Fibroblast of the conjunctiva (primary cell): ENCODE results near the gene IL4R.
"Not testable (repeated sequence)": the region's sequence is repeated elsewhere in the genome, so short reads cannot be mapped to it uniquely, and the experiment has no call there.

Experiments
- DNase-seq: peaks from one replicate; pipeline ENCODE4 v3.0.0-alpha.2; 2010; ENCODE audit warnings: low read depth

The IL4R gene

DNA sequence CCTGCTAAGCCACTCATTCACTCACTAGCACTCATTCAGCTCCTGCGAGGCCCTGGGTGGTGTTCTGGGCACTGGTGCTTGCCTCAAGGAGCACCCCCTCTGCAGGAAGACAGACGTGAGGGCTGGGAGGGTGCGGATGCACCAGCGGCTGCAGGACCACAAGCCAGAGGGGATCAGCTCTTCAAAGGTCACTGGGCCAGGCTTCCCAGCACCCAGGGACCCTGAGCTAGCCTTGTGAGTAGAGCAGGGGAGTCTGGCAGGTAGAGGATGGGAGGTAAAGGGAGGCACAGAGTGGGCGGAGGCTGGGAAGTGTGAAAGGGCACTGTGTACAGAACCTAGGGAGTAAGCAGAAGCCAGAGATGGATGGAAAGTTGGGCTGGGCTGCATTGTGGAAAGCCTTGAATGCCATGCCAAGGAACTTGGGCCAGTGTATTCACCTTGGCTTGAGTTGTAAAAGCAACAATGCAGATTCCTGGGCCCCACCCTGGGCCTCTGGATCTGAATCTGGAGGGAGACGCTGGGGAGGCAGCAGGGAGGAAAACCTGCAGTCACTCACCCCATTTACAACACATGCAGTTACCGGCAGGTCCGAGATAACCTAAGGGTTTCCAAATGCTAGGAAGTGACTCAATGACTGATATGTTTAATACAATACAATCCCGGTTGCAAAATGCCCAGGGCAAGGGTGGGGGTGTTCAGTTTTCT lies 1.7 kb downstream of the IL4R start:
- DNase-seq: no peak

DNA sequence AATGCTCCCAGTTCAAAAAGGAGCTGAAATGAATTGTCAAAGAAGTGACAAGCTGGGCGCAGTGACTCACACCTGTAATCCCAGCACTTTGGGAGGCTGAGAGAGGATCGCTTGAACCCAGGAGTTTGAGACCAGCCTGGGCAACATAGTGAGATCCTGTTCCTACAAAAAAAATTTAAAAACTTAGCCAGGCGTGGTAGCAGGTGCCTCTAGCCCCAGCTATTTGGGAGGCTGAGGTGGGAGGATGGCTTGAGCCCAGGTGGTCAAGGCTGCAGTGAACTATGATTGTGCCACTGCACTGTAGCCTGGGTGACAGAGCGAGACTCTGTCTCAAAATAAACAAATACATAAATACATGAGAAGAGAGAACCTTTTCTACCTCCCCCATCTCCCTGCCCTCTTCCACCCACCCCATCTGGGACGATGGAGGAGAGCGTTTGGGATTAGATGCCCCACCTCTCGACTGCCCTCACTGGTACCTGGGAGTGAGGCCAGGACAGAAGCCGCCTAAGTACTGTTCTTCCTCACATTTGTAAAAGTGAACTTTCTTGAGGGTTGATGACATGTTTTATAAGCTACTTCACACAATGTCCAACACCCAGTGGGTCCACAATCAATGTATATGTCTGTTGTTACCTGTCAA lies 2.4 kb downstream of the IL4R start:
- no peak for DNase-seq

DNA sequence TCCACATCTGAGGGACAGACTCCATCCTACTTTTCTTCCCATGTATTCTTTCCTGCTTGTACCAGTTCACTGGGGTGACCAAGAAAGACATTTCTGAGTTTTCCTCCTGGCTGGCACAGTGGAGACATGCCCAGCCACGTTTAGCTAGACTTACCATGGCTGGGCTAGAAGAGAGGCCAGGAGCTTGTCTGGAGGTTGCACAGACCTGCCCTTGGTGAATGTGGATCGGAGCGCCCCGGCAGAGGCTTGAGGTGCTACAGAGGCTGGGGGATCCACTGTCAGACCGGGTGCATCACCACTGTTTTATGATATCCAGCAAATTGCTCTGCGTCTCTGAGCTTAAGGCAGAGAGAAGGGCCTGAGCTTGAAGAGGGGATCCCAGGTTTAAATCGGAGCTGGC lies 3.5 kb downstream of the IL4R start:
- DNase-seq: no peak

DNA sequence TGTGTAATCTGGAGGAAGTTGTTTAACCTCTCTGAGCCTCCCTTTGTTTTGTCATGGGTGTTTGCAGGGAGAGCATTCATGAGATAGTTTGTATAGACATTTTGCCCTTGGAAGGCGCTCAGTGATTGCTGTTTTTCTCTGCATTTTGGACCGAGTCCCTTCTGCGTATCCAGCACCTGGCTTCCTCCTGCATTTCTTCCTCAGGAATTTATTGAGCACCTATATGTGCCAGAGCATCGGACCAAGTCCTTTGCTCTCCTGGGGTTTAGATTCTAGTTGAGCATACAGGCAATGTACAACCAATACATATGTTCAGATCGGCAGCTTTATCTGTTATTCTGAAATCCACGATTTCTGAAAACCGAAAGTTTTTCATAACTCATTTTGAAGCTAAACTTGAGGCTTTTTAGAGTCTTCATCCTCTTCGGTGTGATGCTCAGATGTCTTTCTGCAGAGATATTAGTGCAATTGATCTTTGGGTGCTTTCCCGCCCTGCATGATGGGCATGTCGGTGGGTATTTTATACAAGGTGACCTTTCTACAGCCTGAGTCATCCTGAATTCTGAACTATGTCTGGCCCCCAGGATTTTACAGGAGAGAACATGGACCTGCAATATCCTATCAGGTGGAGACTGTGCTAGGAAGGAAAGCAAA lies 4.1 kb downstream of the IL4R start:
- DNase-seq: no peak

DNA sequence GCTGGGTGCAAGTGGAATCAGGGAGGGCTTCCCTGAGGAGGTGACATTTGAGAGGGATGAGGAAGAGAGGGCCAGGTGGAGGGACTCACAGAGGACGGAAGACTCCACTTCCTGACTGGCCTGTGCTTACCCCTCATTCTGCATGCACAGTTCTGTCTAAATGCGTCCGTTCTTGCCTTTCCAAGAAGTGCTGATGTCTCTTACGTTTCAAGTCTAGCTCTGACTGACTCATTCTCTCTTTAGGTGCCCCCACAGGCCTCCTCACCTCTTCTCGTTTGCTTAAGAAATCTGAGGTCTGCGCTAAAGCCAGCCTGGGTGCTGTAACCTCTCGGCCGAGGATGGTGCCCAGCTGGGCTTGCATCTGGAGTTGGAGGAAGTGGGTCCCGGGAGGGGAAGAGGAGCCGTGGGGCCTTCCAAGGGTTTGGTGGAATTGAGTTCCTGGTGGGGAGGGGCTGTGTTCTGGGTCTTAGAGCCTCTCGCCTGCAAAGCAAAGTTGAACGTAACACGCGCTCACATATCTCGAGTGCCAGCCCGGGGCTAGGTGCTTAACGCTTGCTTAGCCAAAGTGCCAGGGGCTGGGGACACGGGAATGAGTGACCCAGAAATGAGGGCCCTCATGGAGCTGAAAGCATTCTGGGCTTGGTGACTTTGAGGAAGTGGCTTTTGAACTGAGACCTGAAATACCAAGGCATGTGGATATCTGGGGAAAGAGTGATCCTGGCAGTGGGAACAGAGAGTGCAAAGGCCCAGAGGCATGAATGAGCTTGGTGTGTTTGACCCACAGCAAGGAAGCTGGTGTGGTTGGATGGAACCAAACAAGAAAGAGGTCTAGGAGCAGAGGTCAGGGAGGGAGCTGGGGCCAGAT lies 4.8 kb downstream of the IL4R start:
- peak; percentile 12 for DNase-seq

GRCh38 chr16:27319257-27319965 lies 5.6 kb downstream of the IL4R start:
- no peak for DNase-seq

GRCh38 chr16:27320261-27321012 lies 6.7 kb downstream of the IL4R start:
- DNase-seq: no peak

DNA sequence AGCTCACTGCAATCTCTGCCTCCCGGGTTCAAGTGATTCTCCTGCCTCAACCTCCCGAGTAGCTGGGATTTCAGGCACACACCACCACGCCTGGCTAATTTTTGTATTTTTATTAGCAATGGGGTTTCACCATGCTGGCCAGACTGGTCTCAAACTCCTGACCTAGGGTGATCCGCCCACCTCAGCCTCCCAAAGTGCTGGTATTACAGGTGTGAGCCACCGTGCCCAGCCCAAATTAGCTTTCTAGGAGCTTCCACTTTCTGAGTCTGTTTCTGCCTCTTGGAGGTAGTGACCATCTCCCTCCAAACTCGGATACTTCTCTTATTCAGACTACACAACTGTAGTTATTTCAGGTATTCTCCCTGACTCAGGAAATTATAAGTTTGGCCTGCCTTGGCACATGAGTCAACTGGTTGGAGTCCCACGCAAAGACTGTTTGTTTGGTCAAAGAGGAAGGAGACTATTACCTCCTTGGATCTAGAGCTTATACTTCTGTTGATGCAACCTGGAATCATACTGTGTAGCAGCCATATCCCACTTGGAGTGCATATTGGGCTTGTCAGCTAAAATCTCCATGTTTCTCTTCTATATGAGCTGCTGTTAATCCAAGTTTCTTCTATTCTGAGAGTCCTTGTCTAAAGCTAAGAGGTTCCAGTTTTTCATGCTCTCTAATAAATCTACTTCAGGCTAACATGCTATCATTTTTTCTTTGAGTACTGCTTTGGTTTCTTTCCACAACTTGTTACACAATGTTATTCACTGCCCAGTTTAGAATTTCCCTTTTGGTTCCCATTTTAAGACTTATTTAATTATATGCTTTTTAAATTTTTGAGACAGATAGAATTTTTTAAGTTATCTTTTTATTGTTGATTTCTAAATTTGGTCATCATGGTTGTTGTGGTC lies 7.5 kb downstream of the IL4R start:
- DNase-seq: no peak

GRCh38 chr16:27322858-27323780 lies 9.3 kb downstream of the IL4R start:
- DNase-seq: no peak

DNA sequence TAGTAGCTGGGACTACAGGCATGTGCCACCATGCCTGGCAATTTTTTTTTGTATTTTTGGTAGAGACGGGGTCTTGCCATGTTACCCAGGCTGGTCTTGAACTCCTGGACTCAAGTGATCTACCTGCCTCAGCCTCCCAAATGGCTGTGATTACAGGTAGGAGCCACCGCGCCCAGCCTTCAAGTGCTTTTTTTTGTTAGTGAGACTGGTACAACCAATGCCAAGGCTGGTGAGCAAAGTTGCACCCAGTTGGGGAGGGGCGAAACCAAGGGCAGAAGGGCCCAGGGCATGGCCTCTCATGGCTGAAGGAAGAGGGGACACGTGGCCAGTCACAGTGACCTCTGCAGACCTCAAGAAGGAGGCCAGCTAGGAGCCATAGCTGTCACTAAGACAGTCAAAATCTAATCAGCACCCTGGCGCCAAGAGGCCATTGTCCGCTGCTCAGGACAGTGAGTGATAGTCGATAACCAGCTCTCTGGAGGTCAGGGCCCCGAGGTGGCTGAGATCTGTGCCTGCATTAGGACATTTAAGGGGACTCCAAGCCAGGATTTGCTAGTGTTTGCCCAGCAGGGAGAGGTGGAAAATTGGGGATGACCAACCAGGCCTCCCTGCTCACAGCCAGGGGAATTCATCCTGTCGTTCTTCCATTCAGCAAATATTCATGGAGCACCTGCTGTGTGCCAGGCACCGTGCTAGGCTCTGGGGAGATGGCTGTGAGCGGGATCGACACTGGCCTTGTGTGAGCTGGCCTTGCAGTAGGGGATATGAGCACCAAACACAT lies 10.2 kb downstream of the IL4R start:
- DNase-seq: no peak

DNA sequence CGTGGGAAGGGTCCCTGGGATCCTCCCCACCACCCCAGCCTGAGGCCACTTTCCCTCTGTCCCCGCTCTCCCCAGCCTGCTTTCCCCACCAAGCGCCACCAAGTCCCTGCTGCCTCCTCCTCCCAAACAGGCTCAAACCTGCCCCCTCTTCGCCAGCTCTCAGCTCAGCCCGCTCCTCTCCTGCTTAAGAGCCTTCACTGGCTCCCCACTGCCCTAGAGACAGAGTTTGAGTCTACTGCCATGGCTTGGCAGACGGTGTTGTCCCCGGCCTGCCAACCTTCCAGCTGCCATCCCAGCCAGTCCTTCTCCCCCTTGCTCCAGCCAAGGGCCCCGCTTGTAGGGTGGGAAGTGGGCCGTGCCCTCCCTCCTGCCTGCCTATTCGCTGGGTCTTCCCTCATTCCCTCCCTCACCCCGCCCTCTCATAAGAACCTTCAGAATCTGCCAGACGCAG lies 11.1 kb downstream of the IL4R start:
- no peak for DNase-seq

DNA sequence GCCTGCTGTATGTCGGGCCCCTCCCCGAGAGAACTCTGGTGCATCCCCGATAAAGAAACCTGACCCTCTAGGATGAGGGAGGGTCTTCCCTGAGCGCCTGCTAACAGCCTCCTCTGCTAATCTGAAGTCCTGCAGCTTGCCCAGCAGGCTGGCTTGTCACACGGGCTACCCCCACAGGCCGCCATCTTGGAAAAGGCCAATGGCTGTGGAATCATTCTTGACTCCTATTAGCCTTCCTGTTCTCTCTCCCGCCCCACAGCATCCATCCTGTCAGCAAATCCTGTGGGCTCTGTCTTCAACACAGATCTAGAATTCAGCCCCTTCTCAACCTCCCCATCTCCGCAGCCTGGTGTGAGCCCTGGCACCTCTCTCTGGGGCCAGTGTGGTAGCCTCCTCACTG lies 12.0 kb downstream of the IL4R start:
- no peak for DNase-seq

- DNase-seq: no peak
Measured at GRCh38 chr16:27326251-27326650, 12.5 kb downstream of the IL4R start.

DNA sequence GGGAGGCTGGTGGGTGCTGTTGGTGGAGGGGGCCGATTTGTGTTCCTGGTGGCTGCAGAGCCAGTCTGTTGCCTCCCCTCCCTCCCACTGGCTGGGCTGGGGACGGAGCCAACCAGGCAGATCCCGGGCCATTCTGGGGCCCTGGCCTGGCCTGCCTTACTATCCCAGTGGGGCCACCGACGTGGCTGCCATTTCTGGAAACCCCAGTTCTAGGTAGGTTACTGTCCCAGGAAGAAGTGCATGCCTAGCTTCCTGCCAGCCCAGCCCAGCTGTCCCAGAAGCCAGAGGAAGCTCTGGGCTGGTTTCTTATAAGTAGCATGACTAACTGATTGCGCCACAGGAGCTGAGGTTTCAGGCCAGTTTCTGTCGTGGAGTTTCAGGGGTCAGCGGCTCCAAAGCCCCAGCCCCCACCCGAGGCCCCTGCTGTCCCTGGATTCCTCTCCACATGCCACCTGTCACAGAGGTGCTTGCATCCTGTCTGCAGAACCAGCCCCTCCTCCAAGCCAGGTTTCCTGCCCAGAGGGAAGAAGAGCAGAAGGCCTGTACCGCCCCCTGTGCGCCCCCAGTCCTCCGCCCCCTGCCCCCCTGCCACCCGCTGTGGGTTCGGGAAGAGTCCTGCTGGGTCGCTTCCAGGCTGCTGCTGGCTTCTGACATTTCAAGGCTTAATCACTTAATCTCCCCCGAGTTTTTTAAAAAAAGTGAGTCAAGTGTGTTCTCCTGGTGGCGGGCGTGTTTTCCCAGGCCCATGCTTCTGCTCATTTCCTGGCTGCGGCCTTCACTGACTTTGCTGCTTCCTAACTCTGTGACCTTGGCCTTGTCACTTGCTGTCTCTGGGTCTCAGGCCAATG lies 13.2 kb downstream of the IL4R start:
- DNase-seq: peak; percentile 88

GRCh38 chr16:27327586-27327915 lies 13.8 kb downstream of the IL4R start:
- no peak for DNase-seq

DNA sequence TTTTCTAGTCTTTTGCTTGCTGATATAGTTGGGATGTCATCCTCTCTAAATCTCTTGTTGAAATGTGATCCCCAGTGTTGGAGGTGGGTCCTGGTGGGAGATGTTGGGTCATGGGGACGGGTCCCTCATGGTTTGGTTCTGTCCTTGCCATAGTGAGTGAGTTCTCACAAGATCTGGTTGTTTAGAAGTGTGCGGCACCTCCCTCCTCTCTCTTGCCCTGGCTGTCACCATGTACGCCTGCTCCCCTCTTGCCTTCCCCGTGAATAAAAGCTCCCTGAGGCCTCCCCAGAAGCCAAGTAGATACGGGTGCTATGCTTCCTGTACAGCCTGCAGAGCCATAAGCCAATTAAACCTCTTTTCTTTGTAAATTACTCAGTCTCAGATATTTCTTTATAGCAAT lies 15.2 kb downstream of the IL4R start:
- DNase-seq: no peak

DNA sequence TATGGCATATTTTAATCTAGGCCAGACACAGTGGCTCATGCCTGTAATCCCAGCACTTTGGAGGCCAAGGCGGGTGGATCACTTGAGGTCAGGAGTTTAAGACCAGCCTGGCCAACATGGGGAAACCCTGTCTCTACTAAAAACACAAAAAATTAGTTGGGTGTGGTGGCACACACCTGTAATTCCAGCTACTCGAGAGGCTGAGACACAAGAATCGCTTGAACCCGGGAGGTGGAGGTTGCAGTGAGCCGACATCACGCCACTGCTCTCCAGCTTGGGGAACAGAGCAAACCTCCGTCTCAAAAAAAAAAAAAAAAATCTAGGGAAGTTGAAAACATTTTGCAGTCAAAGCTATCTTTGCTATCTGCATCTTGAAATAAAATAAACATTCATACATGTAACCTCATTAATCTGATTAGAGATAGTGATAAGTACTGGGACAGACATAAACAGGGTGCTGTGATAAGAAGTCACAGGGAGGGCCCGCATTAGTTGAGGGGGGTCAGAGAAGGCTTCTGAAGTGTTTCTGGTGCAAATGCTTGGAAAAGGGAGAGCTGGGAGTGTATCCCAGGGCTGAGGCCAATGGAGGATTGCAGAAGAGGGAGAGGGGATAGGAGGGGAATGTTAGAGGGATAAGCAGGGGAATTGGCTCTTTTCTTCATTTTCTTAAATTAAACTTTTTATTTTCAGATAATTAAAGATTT lies 15.8 kb downstream of the IL4R start:
- not testable (repeated sequence) for DNase-seq
